GM21717 (cell line): ENCODE results near the gene KATNAL1.
A peak's percentile ranks its signal among the peaks of the same experiment; 100 is the strongest.

ENCODE experiments used
- ATAC-seq: cut with Tn5 transposase; IDR thresholded peaks from one replicate; pipeline ENCODE4 v1.9.1; 2021; ENCODE audit warnings: mild to moderate bottlenecking, moderate library complexity; ENCODE audit not compliant: unreplicated experiment

Gene KATNAL1

GRCh38 chr13:30169442-30169841, 137.9 kb downstream of the KATNAL1 start:
- ATAC-seq = no peak

GRCh38 chr13:30165796-30166195, 141.6 kb downstream of the KATNAL1 start:
- no peak for ATAC-seq

GRCh38 chr13:30165071-30165470, 142.3 kb downstream of the KATNAL1 start:
- ATAC-seq = no peak

GRCh38 chr13:30164146-30164545, 143.2 kb downstream of the KATNAL1 start:
- ATAC-seq = no peak

- ATAC-seq = no peak
These were observed 143.9 kb downstream of the KATNAL1 start for GRCh38 chr13:30163441-30163840.

- ATAC-seq = no peak
These were observed 147.9 kb downstream of the KATNAL1 start for GRCh38 chr13:30159446-30159839.

- ATAC-seq = no peak
These were observed 148.4 kb downstream of the KATNAL1 start for GRCh38 chr13:30158774-30159445.

GRCh38 chr13:30157616-30157993, 149.7 kb downstream of the KATNAL1 start:
- ATAC-seq = peak; percentile 73

GRCh38 chr13:30156826-30157615, 150.3 kb downstream of the KATNAL1 start:
- no peak for ATAC-seq

GRCh38 chr13:30156270-30156669, 151.1 kb downstream of the KATNAL1 start:
- no peak for ATAC-seq

GRCh38 chr13:30154931-30155330, 152.4 kb downstream of the KATNAL1 start:
- no peak for ATAC-seq

- no peak for ATAC-seq
These were observed 152.8 kb downstream of the KATNAL1 start for GRCh38 chr13:30154531-30154930.

GRCh38 chr13:30153545-30154426, 153.6 kb downstream of the KATNAL1 start:
- no peak for ATAC-seq
